Ammon's horn (tissue), 1 donor: ENCODE data around the gene ZNF423.

ENCODE experiments used
- DNase-seq: peaks from one replicate; pipeline ENCODE4 v3.0.0-alpha.2; 2016; ENCODE audit warnings: low spot score

ZNF423 gene

DNA sequence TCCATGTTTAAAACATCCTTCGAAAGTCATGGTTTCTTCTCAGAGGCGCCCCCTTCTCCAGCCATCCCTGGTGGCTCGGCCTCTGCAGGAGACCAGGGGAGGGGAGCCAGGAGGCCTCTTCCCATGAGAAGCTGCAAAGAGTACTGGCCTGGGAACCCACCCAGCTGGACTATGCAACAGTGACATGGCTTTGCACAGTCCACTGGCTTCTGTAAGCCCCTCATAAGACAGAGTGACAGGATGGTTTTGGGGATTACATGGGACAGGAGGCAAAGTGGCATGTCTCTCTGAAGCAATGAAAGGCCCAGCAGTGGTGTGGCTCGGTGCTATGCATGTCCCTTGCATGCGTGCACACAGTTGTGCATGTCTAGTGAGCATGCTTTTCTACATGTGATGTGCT, 382.8 kb downstream of the ZNF423 start:
- no peak for DNase-seq

DNA sequence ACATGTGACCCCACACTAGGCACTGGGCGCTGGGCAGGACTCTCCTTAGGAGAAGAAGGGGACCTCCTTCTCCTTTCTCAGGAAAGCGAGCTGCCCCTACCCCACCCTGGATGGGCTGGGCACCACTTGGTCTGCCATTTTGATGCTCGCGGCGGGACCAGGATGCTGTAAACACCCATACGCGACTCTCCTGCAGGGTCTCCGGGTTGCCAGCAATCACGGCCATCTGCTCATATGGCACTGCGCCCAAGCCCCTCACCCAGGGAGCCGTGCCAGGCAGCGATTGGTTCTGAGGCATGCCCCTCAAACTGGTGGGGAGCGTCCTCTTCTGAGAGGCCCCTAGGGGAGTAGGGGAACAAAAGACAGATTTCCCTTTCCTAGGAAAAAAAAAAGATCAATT, 383.3 kb downstream of the ZNF423 start:
- DNase-seq: no peak

GRCh38 chr16:49471038-49471727, 384.7 kb downstream of the ZNF423 start:
- no peak for DNase-seq

DNA sequence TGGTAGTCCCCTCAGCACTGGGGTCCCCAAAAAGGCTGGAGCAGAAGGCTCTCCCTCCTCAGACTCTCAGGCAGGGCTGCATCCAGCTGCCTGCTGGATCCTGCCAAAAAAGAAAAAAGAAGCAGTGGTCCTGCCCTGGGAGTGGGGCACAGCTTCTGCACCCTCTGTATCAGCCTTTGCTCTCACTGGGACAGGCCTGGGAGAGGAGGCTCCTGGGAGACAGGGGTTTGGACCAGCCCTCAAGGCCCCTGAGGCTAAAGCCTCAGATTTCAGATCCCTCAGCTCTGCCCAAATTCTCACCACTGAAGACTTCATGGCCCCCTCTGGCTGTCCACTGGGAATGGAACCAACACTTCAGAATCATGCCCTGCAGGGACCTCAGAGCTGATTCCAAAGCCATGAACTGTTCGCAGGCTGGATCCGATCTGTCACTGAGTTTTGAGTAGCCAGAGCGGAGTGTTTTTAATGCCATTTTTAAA, 385.4 kb downstream of the ZNF423 start:
- no peak for DNase-seq

DNA sequence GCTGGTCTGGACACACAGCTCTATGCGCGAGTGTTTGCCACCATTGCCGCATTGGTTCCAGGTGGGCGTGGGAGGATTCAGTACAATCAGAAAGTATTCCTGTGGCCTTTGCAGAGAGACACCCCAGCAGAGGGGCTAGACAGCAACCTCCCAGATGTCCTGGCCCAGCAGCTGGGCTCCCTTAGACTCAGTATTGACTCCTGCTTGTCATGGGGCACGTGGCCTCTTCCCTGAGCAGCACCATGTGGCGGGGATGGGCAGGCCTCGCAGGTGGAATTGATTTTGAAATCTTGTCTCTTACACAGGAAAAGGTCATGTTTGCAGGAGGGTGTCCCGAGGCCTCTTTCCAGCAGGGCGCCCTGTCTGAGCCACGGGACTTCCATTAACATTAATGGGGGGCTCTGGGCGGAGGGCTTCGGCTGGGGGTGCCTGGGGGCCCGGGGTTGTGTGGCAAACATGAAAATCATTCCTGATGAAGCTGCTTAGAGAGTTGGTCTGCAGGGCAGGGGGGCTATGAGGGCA, 385.9 kb downstream of the ZNF423 start:
- no peak for DNase-seq

GRCh38 chr16:49469311-49469670, 386.6 kb downstream of the ZNF423 start:
- DNase-seq: no peak

- no peak for DNase-seq
Observed at GRCh38 chr16:49468611-49469310, 387.2 kb downstream of the ZNF423 start.

DNA sequence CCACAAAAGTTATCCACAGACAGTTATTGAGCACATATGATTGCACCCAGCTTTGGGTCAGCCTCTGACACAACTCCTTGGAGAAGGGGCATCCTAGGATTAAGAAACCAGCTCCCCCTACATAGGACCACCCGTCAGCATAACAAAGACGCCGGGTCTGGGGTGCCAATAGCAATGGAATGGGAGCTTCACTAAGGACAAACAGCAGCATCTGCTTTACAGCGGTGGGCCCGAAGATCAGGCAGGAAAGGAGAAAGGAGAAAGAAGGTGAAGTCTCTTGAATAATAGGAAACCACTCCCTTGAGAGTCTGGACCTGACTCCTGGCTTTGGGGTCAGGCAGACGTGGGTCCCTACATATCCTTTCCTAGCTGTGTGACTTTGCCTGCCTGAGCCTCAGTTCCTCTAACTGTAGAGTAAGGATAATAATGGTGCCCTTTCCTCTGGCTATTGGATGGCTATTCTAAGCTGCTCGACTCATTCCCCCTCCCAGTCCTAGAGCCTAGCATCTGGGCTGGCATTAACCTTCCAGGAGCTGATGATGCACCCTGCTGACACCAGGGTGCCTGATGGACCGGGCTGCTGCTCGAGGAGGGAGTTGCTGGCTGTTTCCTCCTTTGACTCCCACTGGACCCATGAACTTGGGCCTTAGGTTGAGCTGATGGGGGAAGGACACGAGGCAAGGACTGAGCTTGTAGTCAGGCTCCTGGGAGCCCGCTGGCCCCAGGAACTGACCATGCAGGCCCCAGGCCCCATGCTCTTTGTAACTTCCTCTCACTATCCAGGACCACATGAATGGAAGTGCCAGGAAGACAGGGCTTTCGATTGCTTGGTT, 388.2 kb downstream of the ZNF423 start:
- no peak for DNase-seq

GRCh38 chr16:49466881-49467280, 389.0 kb downstream of the ZNF423 start:
- no peak for DNase-seq

- DNase-seq: no peak
Observed at GRCh38 chr16:49466529-49466831, 389.4 kb downstream of the ZNF423 start.

GRCh38 chr16:49465661-49466528, 390.0 kb downstream of the ZNF423 start:
- no peak for DNase-seq

GRCh38 chr16:49464877-49465504, 390.9 kb downstream of the ZNF423 start:
- no peak for DNase-seq

DNA sequence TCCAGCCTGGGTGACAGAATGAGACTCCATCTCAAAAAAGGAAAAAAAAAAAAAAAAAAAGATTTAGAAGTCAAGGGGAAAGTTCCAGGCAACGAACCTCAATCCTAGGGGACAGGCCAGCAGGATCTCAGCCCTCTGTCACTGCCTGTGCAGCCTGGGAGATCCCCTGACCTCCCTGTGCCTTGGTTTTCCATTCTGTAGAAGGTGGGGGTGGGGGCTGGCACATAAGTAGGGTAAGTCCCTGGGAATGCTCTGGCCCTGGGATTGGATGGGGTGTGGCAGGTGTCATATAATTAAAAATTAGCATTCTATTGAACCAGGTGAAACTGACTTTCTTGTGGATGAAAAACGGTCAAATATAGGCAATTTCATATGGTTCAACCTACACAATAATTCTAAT, 391.8 kb downstream of the ZNF423 start:
- DNase-seq: no peak

GRCh38 chr16:49463529-49463928, 392.4 kb downstream of the ZNF423 start:
- no peak for DNase-seq

DNA sequence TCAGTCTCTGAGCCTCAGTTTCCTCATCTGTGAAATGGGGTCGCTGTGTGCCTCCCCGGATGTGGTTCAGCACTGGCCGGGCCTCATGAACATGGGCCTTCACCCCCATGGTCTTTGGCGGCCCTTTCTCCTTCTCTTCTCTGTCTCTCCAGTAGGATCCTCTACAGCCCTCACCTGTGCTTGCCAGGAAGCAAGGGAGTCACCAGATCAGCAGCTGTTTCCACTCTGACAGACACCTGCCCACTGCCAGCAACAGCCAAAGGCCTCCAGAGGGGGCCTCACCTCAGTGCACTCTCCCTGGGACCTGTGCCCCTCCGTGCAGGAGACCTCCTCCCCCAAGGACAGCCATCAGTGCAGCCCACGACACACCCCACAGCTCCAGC, 392.9 kb downstream of the ZNF423 start:
- DNase-seq: no peak

DNA sequence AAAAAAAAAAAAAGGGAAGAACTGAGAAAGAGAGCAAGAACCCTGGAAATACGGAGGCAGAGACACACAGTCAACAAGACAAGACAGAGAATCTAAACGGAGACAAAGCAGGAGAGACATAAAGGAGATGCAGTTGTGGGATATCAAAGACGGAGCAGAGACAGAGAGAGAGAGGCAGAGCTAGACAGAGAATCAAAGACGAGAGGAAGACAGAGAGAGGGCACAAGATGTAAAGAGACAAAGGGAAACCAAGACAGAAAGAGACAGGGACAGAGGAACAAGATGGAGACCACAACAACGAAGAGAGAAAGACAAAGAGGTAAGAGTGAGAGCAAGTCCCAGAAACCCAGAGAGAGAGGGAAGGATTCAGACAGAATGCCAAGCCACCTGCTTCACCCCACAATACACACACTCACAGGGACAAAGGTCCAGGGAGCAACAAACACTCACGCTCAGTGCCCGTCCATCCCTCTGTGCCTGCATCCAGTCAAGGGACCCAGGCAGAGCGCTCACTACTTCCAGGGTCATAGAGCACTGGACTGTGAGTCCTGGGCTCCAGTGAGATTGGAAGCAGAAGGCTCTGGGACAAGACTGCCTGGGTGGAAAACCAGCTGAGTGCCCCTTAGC, 393.4 kb downstream of the ZNF423 start:
- no peak for DNase-seq

- no peak for DNase-seq
Observed at GRCh38 chr16:49461517-49461951, 394.4 kb downstream of the ZNF423 start.

- DNase-seq: no peak
Observed at GRCh38 chr16:49460786-49461470, 395.0 kb downstream of the ZNF423 start.

DNA sequence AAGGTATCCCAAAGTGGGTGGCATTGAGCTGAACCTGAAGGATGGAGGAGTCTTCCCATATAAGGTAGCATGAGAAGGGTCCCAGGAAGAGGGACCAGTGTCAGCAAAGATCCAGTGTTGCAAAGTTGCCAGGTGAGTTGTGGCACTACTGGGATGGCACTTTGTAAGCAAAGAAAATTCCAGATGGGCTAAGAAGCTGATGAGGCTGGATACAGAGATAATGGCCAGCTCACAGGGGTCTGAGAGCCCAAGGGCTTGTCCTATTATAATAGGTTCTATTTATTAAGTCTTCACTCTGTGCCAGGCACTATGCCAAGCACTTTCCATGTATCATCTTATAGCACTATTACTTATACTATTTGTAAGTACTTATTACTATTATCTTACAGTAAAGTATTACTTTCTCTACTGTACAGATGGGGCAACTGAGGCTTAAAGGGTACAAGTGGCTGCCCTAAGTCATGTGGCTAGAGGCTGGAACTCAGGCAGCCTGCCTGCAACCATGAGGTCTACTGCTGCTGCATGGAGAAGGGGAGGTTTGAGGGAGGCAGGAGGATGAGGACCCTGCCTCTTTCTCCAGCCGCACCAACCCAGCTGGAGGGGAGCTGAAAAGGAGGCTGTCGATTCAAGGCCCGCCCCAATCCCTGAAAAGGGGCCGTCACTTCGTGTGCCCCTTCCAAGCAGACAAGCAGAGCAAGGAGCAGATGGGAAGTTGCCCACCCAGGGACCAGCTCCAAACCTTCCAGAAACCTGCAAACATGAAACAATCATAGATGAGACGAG, 395.8 kb downstream of the ZNF423 start:
- DNase-seq: no peak
